Gastrocnemius medialis (tissue), 4 donors: ENCODE measurements around the gene HSP90AB1.

Experiments used
- POLR2A ChIP-seq, 2 donors: fragments of 450-650 bp; IDR thresholded peaks; one replicate each; pipeline ENCODE4 v1.6.1; 2017; ENCODE audit warnings: antibody characterized with exemption in 2 of 2, mild to moderate bottlenecking in 2 of 2, moderate library complexity in 2 of 2
- TF ChIP-seq, protein P1 (sequence below), 5 experiments: fragments of 450-650 bp in 3 of 5; fragments of 200-600 bp in 2 of 5; sonication (generic) in 2 of 5; IDR thresholded peaks in 4 of 5; conservative IDR thresholded peaks in 1 of 5; 1 replicate in 4 of 5; 2 replicates in 1 of 5; pipeline ENCODE4 v1.5.1; 2016 to 2019; ENCODE audit warnings: antibody characterized with exemption in 5 of 5, mild to moderate bottlenecking in 3 of 5, moderate library complexity in 3 of 5

DNA sequence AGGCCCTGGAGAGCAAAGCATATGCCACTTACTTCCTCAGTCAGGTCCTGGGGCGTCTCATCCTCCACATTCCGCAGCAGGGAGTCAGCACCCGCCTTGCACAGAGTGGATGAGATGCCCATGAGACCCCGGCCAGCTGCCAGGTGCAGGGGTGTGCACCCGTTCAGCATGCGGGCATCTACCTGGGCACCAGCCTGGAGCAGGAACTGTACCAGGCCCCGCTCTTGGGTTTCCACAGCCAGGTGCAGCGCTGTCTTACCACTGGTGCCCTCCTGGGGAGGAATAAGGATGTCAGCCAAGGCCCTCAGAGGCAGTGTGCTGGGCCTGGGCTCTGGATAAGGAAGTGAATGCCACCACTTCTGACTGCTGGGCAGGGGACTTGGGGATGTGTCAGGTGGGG is 13.1 kb downstream of the HSP90AB1 start:
- TF ChIP-seq, protein P1, sequence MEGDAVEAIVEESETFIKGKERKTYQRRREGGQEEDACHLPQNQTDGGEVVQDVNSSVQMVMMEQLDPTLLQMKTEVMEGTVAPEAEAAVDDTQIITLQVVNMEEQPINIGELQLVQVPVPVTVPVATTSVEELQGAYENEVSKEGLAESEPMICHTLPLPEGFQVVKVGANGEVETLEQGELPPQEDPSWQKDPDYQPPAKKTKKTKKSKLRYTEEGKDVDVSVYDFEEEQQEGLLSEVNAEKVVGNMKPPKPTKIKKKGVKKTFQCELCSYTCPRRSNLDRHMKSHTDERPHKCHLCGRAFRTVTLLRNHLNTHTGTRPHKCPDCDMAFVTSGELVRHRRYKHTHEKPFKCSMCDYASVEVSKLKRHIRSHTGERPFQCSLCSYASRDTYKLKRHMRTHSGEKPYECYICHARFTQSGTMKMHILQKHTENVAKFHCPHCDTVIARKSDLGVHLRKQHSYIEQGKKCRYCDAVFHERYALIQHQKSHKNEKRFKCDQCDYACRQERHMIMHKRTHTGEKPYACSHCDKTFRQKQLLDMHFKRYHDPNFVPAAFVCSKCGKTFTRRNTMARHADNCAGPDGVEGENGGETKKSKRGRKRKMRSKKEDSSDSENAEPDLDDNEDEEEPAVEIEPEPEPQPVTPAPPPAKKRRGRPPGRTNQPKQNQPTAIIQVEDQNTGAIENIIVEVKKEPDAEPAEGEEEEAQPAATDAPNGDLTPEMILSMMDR (IDR thresholded peaks at IDR 0.05 in 4 of 5, conservative IDR thresholded peaks at IDR 0.05 in 1 of 5) = no peak
- no peak for TF ChIP-seq POLR2A (IDR thresholded peaks at IDR 0.05)
